Liver (tissue), 9 donors: Measurements from ENCODE around the gene TMED10. TPM values are rescaled to one million over a fixed set of nuclear protein-coding genes. Genes with fewer than 3 reads are reported as not detected.

ENCODE experiments used
- DNase-seq: peaks from one replicate; pipeline ENCODE4 v3.0.0-alpha.2; 2017; ENCODE audit warnings: low spot score
- H3K27ac ChIP-seq, 2 donors: one replicate each; pipeline ENCODE4 v1.7.0; 2013; ENCODE audit warnings: inconsistent platforms in 2 of 2, low read length in 2 of 2, control low read depth in 1 of 2, low read depth in 1 of 2, mild to moderate bottlenecking in 1 of 2
- H3K27me3 ChIP-seq, 4 donors: one replicate each; pipeline versions ENCODE4 v1.6.1 to v1.7.0; 2013; ENCODE audit warnings: low read length in 3 of 4, inconsistent platforms in 1 of 4, mild to moderate bottlenecking in 1 of 4, moderate library complexity in 1 of 4; ENCODE audit not compliant: control insufficient read depth in 4 of 4, insufficient read depth in 4 of 4
- H3K36me3 ChIP-seq, 4 donors: one replicate each; pipeline versions ENCODE4 v1.6.1 to v1.7.0; 2013; ENCODE audit warnings: low read length in 3 of 4, mild to moderate bottlenecking in 3 of 4, low read depth in 1 of 4, moderate library complexity in 1 of 4; ENCODE audit not compliant: control insufficient read depth in 4 of 4, insufficient read depth in 3 of 4
- H3K4me1 ChIP-seq, 4 donors: one replicate each; pipeline versions ENCODE4 v1.6.1 to v1.7.0; 2013; ENCODE audit warnings: low read length in 3 of 4, mild to moderate bottlenecking in 3 of 4, moderate library complexity in 1 of 4; ENCODE audit not compliant: control insufficient read depth in 4 of 4, insufficient read depth in 4 of 4
- H3K4me3 ChIP-seq, 3 donors: one replicate each; pipeline versions ENCODE4 v1.6.1 to v1.7.0; 2013; ENCODE audit warnings: low read length in 3 of 3, control low read depth in 1 of 3, low read depth in 1 of 3, mild to moderate bottlenecking in 1 of 3
- H3K9ac ChIP-seq, 2 donors: one replicate each; pipeline ENCODE4 v1.7.0; 2013; ENCODE audit warnings: low read length in 2 of 2, mild to moderate bottlenecking in 2 of 2, moderate library complexity in 2 of 2, control low read depth in 1 of 2, low read depth in 1 of 2
- H3K9me3 ChIP-seq, 4 donors: one replicate each; pipeline versions ENCODE4 v1.6.1 to v1.7.0; 2013; ENCODE audit warnings: low read length in 3 of 4; ENCODE audit not compliant: control insufficient read depth in 4 of 4
- EGR1 ChIP-seq, 2 donors: IDR thresholded peaks; 2 replicates each; pipeline ENCODE4 v1.6.1; 2016 to 2018; ENCODE audit warnings: antibody characterized with exemption in 2 of 2, low read depth in 2 of 2
- FOXA1 ChIP-seq: IDR thresholded peaks from 2 replicates; pipeline ENCODE4 v1.6.1; 2016; ENCODE audit warnings: antibody characterized with exemption
- FOXA2 ChIP-seq: IDR thresholded peaks from 2 replicates; pipeline ENCODE4 v1.6.1; 2016; ENCODE audit warnings: antibody characterized with exemption
- GABPA ChIP-seq, 2 donors: IDR thresholded peaks in 1 of 2; conservative IDR thresholded peaks in 1 of 2; 2 replicates each; pipeline ENCODE4 v1.6.1; 2016; ENCODE audit warnings: antibody characterized with exemption in 2 of 2, mild to moderate bottlenecking in 1 of 2, moderate library complexity in 1 of 2
- HNF4A ChIP-seq, 2 donors: conservative IDR thresholded peaks; 2 replicates each; pipeline ENCODE4 v1.6.1; 2016; ENCODE audit warnings: antibody characterized with exemption in 2 of 2, mild to moderate bottlenecking in 2 of 2
- HNF4G ChIP-seq: IDR thresholded peaks from 2 replicates; pipeline ENCODE4 v1.6.1; 2016; ENCODE audit warnings: antibody characterized with exemption
- JUND ChIP-seq, 2 donors: IDR thresholded peaks; 2 replicates each; pipeline ENCODE4 v1.6.1; 2016; ENCODE audit warnings: antibody characterized with exemption in 2 of 2
- NR2F2 ChIP-seq: IDR thresholded peaks from 2 replicates; pipeline ENCODE4 v1.6.1; 2016; ENCODE audit warnings: antibody characterized with exemption
- RAD21 ChIP-seq, 2 donors: IDR thresholded peaks; 2 replicates each; pipeline ENCODE4 v1.6.1; 2016; ENCODE audit warnings: antibody characterized with exemption in 2 of 2, mild to moderate bottlenecking in 2 of 2
- RXRA ChIP-seq, 2 donors: IDR thresholded peaks; 2 replicates each; pipeline ENCODE4 v1.6.1; 2017 to 2018; ENCODE audit warnings: antibody characterized with exemption in 2 of 2, mild to moderate bottlenecking in 1 of 2
- TAF1 ChIP-seq: conservative IDR thresholded peaks from 2 replicates; pipeline ENCODE4 v1.6.1; 2016; ENCODE audit warnings: antibody characterized with exemption, mild to moderate bottlenecking
- YY1 ChIP-seq: IDR thresholded peaks from 2 replicates; pipeline ENCODE4 v1.6.1; 2016; ENCODE audit warnings: antibody characterized with exemption, mild to moderate bottlenecking
- WGBS: extraction: QIAGEN DNeasy Blood & Tissue Kit; methylation state at CpG from one replicate; pipeline ENCODE4 v1.1.7; 2013; 5-methylcytosine and 5-hydroxymethylcytosine counted together
- polyA plus RNA-seq, 2 donors: library from polyadenylated mRNA; stranded (reverse) in 1 of 2; unstranded in 1 of 2; fragments of 200-250 nt in 1 of 2; fragments of >200 nt in 1 of 2; fragmentation: Nextera tagmentation in 1 of 2; extraction: Ambion mirVana in 1 of 2; gene quantifications; one replicate each; pipeline versions ENCODE4 v1.2.1 to v1.2.3, GENCODE V29; 2013 to 2015
- total RNA-seq, 2 donors: library from RNA; depleted of rRNA; stranded (reverse); fragments of >200 nt; gene quantifications; one replicate each; pipeline ENCODE4 v1.2.3, GENCODE V29; 2014
- TF ChIP-seq, protein P1 (sequence below): IDR thresholded peaks from 2 replicates; pipeline ENCODE4 v1.6.1; 2016; ENCODE audit warnings: antibody characterized with exemption
- TF ChIP-seq, protein P2 (sequence below): fragments of 150-350 bp; IDR thresholded peaks from 2 replicates; pipeline ENCODE4 v1.5.1; 2017; ENCODE audit warnings: improper control_type of control experiment, low read depth, low read length; ENCODE audit not compliant: missing input control
- TF ChIP-seq, protein P3 (sequence below): IDR thresholded peaks from 2 replicates; pipeline ENCODE4 v1.6.1; 2016; ENCODE audit warnings: antibody characterized with exemption, mild to moderate bottlenecking
- TF ChIP-seq, protein P4 (sequence below): IDR thresholded peaks from 2 replicates; pipeline ENCODE4 v1.6.1; 2016; ENCODE audit warnings: antibody characterized with exemption
- TF ChIP-seq, protein P5 (sequence below): IDR thresholded peaks from 2 replicates; pipeline ENCODE4 v1.6.1; 2016; ENCODE audit warnings: antibody characterized with exemption
- donor health status: healthy.
- donor health status: healthy.
- donor health status: healthy.
- donor health status: healthy.
- donor health status: healthy.

The TMED10 gene
- total and polyA plus RNA-seq, 4 donors, result 167 to 349 (median 252) TPM

DNA sequence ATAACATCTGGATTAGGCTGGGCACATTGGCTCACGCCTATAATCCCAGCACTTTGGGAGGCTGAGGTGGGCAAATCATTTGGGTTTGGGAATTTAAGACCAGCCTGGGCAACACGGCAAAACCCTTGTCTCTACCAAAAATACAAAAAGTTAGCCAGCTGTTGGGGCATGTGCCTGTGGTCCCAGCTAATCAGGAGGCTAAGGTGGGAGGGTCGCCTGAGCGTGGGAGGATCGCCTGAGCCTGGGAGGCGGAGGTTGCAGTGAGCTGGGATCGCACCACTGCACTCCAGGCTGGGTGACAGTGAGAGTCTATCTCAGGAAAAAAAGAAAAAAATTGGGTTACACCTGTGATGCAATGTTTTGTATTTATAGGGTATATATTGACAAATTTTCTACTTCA is 54.9 kb downstream of the TMED10 start:
- H3K4me3 ChIP-seq, result no peak overlapping the region
- H3K4me1 ChIP-seq, result peaks cover 0 to 16% (median 10%) of the 10 kb centered on the region in 4 donors
- DNase-seq, result no peak
- H3K9me3 ChIP-seq, result no peaks in the 10 kb centered on the region
- H3K36me3 ChIP-seq, result peaks cover 4 to 31% (median 28%) of the 10 kb centered on the region in 4 donors
- H3K9ac ChIP-seq, result no peak overlapping the region
- H3K27me3 ChIP-seq, result no peaks in the 10 kb centered on the region
- H3K27ac ChIP-seq, result no peak overlapping the region
- WGBS, result 97% methylated on average over 7 of the region's 7 CpGs
- TF ChIP-seq YY1, result no peak
- no peak for TF ChIP-seq FOXA2
- TF ChIP-seq FOXA1, result no peak
- TF ChIP-seq RXRA (IDR thresholded peaks at IDR 0.05), result no peak
- TF ChIP-seq, protein P1, sequence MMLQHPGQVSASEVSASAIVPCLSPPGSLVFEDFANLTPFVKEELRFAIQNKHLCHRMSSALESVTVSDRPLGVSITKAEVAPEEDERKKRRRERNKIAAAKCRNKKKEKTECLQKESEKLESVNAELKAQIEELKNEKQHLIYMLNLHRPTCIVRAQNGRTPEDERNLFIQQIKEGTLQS, result no peak
- no peak for TF ChIP-seq NR2F2
- TF ChIP-seq, protein P2, sequence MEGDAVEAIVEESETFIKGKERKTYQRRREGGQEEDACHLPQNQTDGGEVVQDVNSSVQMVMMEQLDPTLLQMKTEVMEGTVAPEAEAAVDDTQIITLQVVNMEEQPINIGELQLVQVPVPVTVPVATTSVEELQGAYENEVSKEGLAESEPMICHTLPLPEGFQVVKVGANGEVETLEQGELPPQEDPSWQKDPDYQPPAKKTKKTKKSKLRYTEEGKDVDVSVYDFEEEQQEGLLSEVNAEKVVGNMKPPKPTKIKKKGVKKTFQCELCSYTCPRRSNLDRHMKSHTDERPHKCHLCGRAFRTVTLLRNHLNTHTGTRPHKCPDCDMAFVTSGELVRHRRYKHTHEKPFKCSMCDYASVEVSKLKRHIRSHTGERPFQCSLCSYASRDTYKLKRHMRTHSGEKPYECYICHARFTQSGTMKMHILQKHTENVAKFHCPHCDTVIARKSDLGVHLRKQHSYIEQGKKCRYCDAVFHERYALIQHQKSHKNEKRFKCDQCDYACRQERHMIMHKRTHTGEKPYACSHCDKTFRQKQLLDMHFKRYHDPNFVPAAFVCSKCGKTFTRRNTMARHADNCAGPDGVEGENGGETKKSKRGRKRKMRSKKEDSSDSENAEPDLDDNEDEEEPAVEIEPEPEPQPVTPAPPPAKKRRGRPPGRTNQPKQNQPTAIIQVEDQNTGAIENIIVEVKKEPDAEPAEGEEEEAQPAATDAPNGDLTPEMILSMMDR, result no peak
- no peak for TF ChIP-seq TAF1
- no peak for TF ChIP-seq HNF4G
- no peak for TF ChIP-seq RAD21 (IDR thresholded peaks at IDR 0.05)
- no peak for TF ChIP-seq HNF4A (conservative IDR thresholded peaks at IDR 0.05)
- no peak for TF ChIP-seq JUND (IDR thresholded peaks at IDR 0.05)
- TF ChIP-seq, protein P3, sequence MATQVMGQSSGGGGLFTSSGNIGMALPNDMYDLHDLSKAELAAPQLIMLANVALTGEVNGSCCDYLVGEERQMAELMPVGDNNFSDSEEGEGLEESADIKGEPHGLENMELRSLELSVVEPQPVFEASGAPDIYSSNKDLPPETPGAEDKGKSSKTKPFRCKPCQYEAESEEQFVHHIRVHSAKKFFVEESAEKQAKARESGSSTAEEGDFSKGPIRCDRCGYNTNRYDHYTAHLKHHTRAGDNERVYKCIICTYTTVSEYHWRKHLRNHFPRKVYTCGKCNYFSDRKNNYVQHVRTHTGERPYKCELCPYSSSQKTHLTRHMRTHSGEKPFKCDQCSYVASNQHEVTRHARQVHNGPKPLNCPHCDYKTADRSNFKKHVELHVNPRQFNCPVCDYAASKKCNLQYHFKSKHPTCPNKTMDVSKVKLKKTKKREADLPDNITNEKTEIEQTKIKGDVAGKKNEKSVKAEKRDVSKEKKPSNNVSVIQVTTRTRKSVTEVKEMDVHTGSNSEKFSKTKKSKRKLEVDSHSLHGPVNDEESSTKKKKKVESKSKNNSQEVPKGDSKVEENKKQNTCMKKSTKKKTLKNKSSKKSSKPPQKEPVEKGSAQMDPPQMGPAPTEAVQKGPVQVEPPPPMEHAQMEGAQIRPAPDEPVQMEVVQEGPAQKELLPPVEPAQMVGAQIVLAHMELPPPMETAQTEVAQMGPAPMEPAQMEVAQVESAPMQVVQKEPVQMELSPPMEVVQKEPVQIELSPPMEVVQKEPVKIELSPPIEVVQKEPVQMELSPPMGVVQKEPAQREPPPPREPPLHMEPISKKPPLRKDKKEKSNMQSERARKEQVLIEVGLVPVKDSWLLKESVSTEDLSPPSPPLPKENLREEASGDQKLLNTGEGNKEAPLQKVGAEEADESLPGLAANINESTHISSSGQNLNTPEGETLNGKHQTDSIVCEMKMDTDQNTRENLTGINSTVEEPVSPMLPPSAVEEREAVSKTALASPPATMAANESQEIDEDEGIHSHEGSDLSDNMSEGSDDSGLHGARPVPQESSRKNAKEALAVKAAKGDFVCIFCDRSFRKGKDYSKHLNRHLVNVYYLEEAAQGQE, result no peak

DNA sequence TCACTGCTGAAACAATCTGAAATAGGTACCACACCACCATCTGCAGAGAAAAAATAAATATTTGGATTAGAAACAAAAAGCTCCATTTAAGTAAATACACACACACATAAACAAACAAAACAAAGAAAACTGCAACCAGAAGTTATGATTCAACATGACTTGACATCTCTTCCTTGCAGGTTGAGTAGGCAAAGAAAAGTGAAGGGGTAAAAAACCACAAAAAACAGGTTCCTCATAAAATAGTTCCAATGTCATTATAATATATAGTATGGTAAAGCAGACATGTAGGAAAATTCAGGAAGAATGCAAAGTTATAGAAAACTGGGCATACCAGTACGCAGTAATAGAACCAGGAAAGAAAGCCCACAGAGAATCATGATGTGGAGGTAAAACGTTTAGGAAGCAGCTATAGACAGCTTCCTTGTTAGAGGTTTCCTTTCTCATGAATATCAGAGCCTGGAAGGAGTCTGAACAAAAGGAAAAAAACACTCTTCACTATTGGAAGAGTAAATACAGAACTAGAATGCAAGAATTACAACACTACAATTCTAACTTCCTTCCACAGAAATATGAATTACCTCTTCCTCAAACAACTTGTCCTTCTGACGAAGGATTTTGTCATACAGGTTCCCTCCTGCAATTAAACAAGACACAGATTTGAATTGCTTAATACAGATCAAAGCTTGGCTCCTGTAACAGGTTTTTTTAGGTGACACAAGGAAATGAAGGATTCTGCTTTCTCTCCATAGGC is 55.7 kb downstream of the TMED10 start:
- no peak for TF ChIP-seq NR2F2
- TF ChIP-seq EGR1 (IDR thresholded peaks at IDR 0.05; ENCODE audit: low read depth in 2 of 2), result no peak
- TF ChIP-seq, protein P4, sequence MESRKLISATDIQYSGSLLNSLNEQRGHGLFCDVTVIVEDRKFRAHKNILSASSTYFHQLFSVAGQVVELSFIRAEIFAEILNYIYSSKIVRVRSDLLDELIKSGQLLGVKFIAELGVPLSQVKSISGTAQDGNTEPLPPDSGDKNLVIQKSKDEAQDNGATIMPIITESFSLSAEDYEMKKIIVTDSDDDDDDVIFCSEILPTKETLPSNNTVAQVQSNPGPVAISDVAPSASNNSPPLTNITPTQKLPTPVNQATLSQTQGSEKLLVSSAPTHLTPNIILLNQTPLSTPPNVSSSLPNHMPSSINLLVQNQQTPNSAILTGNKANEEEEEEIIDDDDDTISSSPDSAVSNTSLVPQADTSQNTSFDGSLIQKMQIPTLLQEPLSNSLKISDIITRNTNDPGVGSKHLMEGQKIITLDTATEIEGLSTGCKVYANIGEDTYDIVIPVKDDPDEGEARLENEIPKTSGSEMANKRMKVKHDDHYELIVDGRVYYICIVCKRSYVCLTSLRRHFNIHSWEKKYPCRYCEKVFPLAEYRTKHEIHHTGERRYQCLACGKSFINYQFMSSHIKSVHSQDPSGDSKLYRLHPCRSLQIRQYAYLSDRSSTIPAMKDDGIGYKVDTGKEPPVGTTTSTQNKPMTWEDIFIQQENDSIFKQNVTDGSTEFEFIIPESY, result no peak
- no peak for TF ChIP-seq HNF4G
- TF ChIP-seq HNF4A (conservative IDR thresholded peaks at IDR 0.05), result no peak
- TF ChIP-seq, protein P5, sequence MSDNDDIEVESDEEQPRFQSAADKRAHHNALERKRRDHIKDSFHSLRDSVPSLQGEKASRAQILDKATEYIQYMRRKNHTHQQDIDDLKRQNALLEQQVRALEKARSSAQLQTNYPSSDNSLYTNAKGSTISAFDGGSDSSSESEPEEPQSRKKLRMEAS, result no peak
- no peak for TF ChIP-seq GABPA (IDR thresholded peaks at IDR 0.05 in 1 of 2, conservative IDR thresholded peaks at IDR 0.05 in 1 of 2)
- no peak for TF ChIP-seq JUND (IDR thresholded peaks at IDR 0.05)
- TF ChIP-seq TAF1, result no peak
- TF ChIP-seq RXRA (IDR thresholded peaks at IDR 0.05), result no peak
- no peak for DNase-seq
- 53% methylated on average over 3 of the region's 3 CpGs for WGBS
- Histone ChIP-seq H3K27me3 (no peaks in the 10 kb centered on the region), H3K9ac (no peak overlapping the region), H3K4me1 (peaks cover 0 to 11% (median 6%) of the 10 kb centered on the region in 4 donors), H3K27ac (no peak overlapping the region), H3K36me3 (peaks cover 4 to 36% (median 34%) of the 10 kb centered on the region in 4 donors), H3K4me3 (no peak overlapping the region), H3K9me3 (no peaks in the 10 kb centered on the region)
